Measurements from ENCODE around the gene TOMT.
"Not testable (repeated sequence)": the region's sequence is repeated elsewhere in the genome, so short reads cannot be mapped to it uniquely, and the experiment has no call there.

TOMT gene

DNA sequence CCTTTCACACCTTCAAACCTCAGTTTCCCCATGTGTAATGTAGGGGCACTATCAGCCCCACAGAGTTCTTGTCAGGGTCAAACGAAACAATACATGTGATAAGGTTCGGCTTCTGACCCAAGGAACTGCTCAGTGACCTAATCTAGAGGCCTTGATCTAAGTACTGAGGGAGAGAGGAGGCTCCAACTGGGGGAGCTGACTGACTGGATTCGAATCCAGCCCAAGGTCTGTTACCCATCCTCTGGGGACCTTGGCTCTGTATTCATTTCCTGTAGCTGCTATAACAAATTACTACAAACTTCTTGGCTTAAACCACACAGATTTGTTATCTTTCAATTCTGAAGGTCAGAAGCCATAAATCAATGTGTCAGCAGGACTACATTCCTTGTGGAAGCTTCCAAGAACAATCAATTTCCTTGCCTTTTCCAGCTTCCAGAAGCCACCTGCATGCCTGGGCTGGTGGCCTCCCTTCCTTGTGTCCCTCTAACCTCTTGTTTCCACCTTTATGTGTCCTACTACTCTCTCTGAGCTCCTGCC lies 17.5 kb downstream of the TOMT start:
- DNase-seq (ENCODE audit: low read depth in 2 of 3, low spot score in 2 of 3): no peak

DNA sequence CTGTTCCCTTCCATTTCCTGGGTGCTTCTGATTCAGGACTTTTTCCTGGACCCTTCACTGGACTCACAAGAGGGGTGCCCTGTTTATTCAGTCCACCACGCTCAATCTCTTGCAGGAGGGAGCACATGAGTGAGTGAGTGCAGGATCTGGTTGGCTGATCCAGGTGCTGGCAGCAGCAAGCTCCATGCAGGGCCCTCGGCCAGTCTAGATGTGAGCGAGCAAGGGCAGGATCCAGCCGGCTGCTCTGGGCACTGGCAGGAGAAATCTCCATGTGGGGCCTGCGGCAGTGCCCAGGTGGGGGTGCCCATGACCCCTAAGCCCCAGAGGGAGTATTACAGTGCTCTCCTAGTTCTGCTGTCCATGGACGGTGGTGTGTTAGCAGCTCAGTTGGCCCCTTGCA lies 18.3 kb downstream of the TOMT start:
- no peak for DNase-seq (ENCODE audit: low read depth in 2 of 3, low spot score in 2 of 3)

DNA sequence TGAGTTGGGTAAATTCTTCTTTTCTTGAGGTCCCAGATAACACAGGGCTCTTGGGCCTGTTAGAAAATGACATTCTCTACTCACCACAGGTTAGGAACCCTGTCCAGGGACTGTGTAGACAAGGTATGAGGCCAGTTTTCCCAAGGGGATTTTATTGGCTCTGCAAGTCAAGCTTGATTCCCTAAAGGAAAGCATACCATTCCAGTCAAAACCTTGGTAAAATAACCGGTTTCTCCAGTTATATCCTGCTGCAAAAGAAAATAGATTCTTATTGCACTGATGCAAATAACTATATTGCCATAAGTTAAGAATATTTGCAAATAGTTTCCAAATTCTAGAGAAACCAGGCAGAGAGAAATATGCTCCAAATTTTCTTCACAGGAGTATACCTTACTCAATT lies 20.2 kb downstream of the TOMT start:
- DNase-seq (ENCODE audit: low read depth in 2 of 3, low spot score in 2 of 3): no peak

DNA sequence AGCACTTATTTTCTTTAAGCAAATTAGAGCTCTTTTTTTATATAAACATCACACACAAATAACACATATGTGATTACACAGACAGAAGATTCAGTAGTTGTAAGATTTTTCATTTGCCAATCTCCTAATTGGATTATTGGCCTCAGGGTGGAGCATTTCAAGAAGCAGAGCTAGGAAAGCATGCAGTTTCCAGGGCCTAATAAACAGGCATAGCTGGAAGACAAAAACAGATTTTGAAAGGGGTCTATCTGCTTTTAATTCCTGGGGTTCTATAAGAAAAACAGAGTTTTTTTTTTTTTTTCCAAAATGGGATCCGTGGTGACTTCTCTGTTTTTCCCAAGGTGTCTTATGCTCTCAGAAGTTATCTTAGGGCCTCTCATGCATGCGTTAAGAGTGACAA lies 22.2 kb downstream of the TOMT start:
- no peak for DNase-seq (ENCODE audit: low read depth in 2 of 3, low spot score in 2 of 3)

DNA sequence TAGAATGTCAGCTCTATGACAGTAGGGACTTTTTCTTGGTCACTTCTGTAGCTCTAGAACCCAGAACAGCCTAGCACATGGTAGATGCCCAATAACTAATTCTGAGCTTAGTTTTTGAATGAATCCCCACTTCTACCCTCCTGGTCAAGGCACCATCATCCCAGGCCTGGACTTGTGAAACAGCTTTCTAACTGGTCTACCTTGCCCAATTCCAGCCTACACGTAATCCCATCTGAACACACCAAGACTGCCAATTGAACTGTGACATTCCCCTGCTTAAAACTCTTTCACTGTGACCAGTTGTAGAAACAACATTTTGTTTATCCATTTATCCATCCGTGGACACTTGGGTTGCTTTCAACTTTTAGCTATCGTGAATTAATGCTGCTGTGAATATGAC lies 23.7 kb downstream of the TOMT start:
- DNase-seq (ENCODE audit: low read depth in 2 of 3, low spot score in 2 of 3): no peak

DNA sequence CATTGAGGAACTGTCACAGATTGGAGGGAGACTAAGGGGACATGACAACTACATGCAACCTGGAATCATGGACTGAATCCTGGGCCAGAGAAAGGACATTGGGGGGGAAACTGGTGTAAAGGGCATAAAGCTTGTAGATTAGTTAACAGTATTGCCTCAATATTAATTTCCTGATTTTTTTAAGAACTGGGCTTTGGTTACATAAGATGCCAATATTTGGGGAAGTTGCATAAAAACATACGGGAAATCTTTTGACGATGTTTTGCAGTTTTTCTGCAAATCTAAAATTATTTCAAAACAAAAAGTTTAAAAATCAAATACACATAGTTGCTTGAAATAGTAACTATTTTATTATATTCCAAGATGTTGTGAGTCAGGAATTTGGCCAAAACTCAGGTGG lies 26.9 kb downstream of the TOMT start:
- no peak for DNase-seq (ENCODE audit: low read depth in 2 of 3, low spot score in 2 of 3)

DNA sequence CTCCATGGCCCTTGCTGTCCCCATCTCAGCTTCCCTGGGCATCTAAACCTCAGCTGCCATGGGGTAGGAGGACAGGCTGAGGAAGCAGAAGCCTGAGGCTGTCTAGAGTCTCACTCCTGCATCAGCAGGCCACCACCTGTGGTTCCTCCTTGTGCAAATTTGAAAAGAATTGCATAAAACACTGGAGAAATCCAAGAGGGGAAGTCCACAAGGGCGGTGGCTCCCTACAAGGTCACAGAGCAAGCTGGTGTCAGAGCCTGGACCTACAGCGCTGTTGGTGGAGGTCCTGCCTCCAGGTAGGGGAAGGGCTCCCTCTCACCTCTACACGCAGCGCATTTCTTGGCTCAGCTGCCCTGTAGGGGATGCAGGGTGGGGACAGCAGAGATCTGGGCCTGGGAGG lies 29.7 kb downstream of the TOMT start, which contains the start of gene FOLR3:
Gene FOLR3 (plus strand): TSS at position 253 of the 400 bp plus-strand sequence. CDS start 228 bp downstream, outside the sequence.
- not testable (repeated sequence) for DNase-seq (ENCODE audit: low read depth in 2 of 3, low spot score in 2 of 3)

DNA sequence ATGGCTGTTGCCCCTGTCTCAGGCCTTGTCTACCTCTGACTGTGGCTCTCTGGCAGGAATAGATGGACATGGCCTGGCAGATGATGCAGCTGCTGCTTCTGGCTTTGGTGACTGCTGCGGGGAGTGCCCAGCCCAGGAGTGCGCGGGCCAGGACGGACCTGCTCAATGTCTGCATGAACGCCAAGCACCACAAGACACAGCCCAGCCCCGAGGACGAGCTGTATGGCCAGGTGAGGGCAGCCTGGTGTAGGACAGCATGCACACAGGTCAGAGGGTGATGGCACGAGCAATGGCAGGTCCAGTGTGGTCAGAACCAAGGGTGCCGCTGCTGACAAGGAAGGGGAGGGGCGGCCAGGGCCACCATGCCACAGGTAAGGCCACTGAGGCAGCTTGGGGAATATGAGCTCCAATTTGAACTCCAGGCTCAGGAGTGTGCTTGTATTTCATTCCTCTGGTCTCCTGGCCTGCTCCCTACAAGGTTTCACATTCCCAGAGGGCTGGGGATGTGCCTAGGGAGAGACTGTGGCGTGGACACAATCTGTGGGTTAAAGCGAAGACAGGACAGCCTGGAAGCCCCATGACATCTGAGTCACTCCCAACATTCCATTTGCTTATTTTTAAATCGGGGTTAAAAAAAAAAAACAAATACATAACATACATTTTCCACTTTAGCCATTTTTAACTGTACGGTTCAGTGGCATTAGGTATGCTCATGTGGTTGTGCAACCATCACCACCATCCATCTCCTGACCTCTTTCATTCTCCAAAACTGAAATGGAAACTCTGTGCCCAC lies 30.4 kb downstream of the TOMT start:
- no peak for DNase-seq (ENCODE audit: low read depth in 2 of 3, low spot score in 2 of 3)

DNA sequence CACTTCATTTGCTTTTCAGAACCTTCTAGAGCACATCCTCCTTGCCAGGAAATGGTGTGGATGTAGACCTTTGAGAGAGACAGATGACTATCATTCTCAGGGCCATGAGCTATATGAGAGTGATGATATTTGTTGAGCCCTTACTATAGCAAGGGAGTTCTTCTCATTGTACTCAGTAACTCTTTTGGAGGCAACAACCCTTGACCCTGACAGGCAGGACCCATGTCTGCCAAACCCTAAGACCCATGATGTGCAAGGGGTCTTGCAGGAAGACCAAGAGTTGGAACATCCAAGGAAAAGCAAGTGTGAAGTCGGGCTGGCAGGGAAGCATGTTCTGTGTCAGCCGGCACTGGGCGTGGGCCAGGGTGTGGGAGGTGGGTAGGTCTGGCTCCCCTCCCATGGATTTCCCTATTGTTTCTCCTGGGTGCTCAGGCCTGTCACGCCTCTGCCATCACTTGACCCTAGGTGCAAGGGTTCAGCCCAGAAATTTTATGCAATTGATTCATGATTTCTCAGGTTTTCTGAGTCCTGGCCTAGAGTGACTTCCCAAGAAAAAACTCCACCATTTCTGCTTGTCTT lies 31.0 kb downstream of the TOMT start:
- DNase-seq (ENCODE audit: low read depth in 2 of 3, low spot score in 2 of 3): no peak

DNA sequence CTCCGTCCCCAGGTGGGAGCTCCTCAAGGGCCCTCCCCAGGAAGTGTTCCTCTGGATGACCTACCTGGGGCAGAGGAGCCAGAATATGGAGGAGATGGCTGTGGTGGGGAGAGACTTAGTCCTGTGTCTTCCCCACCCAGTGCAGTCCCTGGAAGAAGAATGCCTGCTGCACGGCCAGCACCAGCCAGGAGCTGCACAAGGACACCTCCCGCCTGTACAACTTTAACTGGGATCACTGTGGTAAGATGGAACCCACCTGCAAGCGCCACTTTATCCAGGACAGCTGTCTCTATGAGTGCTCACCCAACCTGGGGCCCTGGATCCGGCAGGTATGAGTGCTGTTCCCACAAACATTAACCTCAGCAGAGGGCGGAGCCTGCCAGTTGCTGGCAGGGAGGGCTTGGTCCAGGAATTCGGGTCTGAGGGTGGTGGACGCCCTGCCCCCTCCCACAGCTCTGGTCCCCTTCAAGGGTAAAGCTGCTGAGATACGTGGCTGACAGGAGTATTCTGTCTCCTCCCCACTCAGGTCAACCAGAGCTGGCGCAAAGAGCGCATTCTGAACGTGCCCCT lies 33.2 kb downstream of the TOMT start:
- no peak for DNase-seq (ENCODE audit: low read depth in 2 of 3, low spot score in 2 of 3)

DNA sequence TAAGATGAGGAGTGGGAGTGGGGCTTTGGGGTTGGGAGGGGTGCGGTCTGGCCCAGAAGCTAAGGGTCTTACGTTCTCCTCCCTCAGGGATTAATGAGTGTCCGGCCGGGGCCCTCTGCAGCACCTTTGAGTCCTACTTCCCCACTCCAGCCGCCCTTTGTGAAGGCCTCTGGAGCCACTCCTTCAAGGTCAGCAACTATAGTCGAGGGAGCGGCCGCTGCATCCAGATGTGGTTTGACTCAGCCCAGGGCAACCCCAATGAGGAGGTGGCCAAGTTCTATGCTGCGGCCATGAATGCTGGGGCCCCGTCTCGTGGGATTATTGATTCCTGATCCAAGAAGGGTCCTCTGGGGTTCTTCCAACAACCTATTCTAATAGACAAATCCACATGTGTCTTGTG lies 33.8 kb downstream of the TOMT start:
- DNase-seq (ENCODE audit: low read depth in 2 of 3, low spot score in 2 of 3): no peak

DNA sequence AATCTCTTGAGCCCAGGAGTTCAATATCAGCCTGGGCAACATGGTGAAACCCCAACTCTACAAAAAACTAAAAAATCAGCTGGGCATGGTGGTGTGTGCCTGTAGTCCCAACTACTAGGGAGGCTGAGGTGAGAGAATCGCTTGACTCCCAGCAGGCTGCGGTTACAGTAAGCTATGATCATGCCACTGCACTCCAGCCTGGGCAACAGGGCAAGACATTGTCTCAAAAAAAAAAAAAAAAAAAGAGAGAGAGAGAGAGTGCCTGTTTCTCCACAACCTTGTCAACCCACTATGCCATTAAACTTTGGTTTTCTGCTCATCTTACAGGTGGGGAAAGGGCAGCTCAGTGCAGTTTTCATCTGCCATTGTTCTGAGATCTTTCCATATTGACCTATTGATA lies 34.9 kb downstream of the TOMT start:
- DNase-seq (ENCODE audit: low read depth in 2 of 3, low spot score in 2 of 3): no peak

DNA sequence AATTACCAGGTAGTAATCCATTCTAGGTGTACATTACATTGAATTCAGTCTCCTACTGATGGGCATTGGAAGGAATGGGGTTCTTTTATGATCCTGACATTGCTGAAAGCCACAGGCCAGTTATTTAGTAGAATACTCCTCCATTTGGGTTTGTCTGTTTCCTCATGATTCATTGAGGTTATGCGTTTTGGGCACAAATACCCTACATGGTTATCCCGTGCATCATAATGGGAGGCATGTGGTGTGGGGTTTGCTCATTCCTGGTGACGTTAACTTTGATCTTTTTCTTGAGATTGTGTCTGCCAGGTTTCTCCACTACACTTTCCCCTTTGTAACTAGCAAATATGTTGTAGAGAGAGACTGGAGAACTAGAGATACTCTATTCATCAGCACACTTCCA lies 35.3 kb downstream of the TOMT start:
- no peak for DNase-seq (ENCODE audit: low read depth in 2 of 3, low spot score in 2 of 3)

DNA sequence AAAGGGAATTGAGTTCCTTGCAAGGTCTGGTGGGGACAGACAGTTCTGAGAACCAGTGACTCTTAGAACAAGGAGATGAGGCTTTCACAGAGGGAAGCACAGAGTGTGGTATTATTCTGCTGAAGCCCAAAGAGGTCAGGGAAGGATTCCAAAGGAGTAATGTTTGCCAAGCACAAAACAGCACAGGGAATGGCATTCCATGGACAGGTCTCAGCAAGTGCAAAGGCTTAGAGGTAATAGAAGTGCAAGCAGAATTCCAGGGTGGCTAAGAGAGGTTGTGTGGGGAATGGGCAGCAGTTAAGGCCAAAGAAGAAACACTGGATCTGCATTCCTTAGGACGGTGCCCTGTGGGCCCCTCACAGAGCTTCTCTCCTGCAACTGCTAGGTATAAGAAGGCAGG lies 36.4 kb downstream of the TOMT start:
- DNase-seq (ENCODE audit: low read depth in 2 of 3, low spot score in 2 of 3): not testable (repeated sequence)

DNA sequence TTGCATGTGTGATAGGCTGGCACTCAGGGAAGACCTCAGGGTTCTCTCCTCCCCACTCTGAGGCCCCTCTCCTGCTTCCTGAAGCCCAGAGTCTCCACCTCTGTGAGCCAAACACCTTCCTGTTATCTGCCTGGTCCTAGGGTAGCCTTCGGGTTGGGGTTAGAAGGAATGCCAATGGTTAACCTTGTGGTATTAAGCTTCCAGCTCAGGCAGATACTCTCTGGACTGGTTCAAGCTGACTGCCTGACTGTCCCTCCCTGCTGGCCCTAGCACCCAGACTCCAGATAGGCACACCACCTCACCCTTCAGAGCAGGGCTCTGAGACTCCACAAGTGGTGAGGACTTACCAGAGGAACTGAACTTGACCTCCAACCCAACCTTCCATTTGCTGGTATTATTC lies 36.8 kb downstream of the TOMT start:
- not testable (repeated sequence) for DNase-seq (ENCODE audit: low read depth in 2 of 3, low spot score in 2 of 3)

DNA sequence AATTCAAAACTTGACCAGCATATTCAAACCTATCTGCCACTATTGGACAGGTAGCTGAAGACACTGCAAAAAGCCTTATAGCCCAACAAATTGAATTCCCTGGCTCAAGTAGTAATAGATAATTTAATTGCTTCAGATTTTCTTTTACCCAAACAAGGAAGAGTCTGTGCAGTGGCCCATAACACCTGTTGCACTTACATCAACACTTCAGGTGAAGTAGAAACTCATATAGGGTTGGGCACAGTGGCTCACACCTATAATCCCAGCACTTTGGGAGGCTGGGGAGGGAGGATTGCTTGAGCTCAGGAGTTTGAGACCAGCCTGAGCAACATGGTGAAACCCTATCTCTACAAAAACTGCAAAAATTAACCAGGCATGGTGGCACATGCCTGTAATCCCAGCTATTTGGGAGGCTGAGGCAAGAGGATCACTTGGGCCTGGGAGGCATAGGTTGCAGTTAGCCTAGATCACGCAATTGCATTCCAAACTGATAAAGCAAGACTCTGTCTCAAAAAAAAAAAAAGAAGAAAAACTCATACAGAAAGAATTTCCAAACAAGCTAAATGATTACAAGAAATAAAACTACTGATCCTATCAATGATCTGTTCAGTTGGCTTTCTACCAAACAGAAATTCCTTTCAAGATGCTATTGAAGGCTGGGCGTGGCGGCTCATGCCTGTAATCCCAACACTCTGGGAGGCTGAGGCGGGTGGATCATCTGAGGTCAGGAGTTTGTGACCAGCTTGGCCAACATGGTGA lies 39.3 kb downstream of the TOMT start:
- no peak for DNase-seq (ENCODE audit: low read depth in 2 of 3, low spot score in 2 of 3)

DNA sequence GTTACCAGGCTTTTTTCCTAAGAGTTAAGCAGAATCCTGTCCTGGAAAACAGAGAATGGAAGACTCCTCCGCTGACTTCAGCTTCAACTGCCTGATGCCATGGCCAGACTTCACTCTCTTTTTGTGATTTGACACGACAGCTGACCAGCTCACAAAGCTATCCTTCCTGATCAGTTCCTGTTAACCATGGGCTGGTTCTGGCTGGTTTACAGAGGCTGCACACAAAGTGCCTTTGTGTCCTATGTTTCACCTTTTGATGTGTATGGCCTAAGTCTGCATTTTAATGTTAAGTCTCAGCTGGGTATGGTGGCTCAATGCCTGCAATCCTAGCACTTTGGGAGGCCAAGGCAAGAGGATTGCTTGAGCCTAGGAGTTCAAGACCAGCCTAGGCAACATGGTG lies 40.9 kb downstream of the TOMT start:
- DNase-seq (ENCODE audit: low read depth in 2 of 3, low spot score in 2 of 3): no peak

DNA sequence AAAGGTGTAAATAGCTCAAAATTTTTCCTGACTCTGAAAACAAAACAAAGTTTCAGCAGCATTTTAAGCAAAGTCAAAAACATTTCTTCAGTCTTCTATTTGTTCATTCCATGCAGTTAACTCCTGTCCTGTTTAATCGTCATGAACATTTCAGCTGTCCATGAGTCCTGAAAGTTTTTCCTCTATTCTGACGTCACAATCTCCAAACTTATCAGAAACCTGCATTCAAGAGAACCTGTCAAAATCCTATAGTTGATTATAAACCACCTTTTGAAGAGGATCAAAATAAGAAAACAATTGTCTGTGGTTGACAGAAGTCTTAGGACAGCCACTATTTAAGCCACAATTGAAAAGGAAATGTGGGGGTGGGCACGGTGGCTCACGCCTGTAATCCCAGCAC lies 45.2 kb downstream of the TOMT start:
- no peak for DNase-seq (ENCODE audit: low read depth in 2 of 3, low spot score in 2 of 3)

DNA sequence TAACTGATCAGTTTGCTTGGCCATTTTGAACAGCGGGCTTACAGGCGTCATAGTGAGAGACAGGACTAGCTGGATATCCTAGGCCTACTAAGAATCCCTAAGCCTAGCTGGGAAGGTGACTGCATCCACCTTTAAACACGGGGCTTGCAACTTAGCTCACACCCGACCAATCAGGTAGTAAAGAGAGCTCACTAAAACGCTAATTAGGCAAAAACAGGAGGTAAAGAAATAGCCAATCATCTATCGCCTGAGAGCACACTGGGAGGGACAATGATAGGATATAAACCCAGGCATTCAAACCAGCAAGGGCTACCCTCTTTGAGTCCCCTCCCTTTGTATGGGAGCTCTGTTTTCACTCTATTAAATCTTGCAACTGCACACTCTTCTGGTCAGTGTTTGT lies 48.1 kb downstream of the TOMT start:
- DNase-seq (ENCODE audit: low read depth in 2 of 3, low spot score in 2 of 3): not testable (repeated sequence)

DNA sequence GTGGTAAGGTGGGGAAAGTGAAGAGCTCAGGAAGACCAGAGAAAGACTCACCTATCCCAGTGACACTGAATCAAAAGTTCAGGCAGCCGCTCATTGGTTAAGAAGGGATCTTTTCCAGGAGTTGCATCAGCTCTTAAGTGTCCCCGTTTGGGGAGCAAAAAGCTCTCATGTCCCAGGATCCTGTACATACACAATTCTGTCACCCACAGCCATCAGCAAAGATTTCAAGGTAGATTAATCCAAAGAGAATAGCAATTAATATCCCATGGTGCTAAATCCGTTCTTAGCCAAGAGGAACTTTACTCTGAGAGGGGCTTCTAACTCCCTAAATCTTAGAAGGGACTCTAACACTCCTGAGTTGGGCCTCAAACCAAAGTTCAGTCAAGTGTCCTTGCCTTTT lies 49.1 kb downstream of the TOMT start:
- DNase-seq (ENCODE audit: low read depth in 2 of 3, low spot score in 2 of 3): no peak

DNA sequence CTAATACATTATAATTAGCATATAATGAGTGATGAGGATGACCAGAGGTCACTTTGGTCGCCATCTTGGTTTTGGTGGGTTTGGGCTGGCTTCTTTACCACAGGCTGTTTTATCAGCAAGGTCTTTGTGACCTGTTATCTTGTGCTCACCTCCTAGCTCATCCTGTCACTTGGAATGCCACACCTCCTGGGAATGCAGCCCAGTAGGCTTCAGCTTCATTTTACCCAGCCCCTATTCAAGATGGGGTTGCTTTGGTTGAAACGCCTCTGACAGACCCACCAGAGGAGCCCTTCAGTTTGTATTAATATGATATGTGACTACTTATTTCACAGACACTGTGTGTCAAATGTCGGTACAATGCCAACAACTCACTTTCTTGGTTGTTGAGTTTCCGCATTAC lies 50.0 kb downstream of the TOMT start:
- DNase-seq (ENCODE audit: low read depth in 2 of 3, low spot score in 2 of 3): no peak

DNA sequence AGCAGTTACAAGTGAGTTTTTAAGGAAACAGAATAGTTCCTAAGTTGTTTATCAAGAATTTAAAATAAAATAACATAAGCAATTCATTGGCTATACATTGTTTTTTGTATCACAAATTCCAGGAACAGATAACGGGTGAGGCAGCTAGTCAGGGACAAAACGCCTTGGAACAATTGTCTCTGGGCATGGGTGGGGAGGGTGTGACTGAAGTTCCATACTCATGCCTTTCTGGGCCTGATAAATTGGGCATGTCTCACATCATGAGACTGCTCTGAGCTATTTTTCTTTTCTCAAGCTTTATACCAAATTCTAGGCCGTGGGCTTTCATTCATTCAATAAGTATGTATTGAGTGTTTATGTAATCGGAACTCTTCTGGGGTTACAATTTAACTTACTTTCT lies 51.4 kb downstream of the TOMT start:
- DNase-seq (ENCODE audit: low read depth in 2 of 3, low spot score in 2 of 3): no peak

Data from activated CD8-positive, alpha-beta memory T cell treated with anti-CD3 and anti-CD28 coated beads for 48 hours (primary cell).